GM12873 (cell line): ENCODE data around the gene PSD4.

ENCODE experiments used
- CTCF ChIP-seq: IDR thresholded peaks from 2 replicates; pipeline ENCODE4 v1.5.1; 2012; ENCODE audit warnings: low read depth, mild to moderate bottlenecking, moderate library complexity, low read length, control low read depth; ENCODE audit not compliant: insufficient read depth; ENCODE audit errors: missing control alignments

The PSD4 gene

DNA sequence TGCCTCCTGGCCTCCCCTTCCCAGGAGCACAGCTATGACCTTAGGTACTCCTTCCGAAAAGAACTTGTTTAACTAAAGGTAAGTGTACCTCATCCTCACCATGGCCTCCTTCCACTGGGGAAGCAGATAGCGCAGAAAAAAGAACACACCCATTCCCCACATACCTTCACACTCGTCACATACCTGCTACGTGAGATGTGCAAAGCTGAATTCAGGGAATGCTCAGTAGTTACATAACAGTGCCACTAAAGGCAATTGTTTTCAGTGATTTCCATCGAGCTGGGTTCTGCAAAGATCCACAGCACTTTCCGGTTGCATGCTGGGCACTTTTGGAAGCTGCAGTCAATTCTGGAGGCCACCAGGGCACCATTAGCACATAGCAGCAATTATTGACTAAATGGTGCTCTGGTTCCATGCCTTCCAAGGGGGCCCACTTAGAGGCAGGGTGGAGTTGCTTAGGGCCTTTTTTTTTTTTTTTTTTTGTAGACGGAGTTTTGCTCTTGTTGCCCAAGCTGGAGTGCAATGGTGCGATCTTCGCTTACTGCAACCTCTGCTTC lies 63.9 kb downstream of the PSD4 start:
- no peak for TF ChIP-seq CTCF

DNA sequence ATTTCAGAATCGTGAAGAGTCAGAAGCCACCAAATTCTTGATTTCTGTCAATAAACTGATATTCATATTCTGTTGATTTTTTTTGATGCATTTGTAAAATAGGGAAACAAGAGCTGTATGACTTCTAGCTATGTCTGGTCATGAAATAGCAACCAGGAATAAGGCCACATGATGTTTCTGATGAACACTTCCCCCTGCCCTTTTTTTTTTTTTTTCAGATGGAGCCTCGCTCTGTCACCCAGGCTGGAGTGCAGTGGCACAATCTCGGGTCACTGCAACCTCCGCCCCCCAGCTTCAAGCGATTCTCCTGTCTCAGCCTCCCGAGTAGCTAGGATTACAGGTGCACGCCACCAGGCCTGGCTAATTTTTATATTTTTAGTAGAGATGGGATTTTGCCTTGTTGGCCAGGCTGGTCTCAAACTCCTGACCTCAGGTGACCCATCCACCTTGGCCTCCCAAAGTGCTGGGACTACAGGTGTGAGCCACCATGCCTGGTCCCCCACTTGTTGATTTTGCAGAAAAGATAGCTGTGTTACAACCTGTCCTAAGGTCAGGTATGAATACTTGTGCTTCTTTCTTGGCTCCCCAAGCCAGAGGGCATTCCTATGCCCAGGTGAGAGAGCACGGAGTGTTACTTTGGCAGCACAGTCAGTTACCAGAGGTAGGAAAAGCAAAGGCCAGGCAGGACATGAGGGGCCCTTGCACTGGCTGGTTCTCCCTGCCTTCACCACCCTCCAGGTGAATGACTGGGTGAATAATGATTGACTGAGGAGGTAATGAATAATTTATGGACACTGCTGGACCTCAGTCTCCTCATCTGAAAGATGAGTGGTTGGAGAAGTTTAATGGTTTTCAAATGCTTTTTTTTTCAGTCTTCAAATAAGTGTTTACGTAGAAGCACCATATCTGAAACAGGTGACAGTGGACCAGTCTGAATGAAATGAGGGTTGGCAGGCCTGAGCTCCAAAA lies 65.4 kb downstream of the PSD4 start:
- no peak for TF ChIP-seq CTCF

- TF ChIP-seq CTCF, result no peak
Measured at GRCh38 chr2:113240150-113240914, 66.6 kb downstream of the PSD4 start.

DNA sequence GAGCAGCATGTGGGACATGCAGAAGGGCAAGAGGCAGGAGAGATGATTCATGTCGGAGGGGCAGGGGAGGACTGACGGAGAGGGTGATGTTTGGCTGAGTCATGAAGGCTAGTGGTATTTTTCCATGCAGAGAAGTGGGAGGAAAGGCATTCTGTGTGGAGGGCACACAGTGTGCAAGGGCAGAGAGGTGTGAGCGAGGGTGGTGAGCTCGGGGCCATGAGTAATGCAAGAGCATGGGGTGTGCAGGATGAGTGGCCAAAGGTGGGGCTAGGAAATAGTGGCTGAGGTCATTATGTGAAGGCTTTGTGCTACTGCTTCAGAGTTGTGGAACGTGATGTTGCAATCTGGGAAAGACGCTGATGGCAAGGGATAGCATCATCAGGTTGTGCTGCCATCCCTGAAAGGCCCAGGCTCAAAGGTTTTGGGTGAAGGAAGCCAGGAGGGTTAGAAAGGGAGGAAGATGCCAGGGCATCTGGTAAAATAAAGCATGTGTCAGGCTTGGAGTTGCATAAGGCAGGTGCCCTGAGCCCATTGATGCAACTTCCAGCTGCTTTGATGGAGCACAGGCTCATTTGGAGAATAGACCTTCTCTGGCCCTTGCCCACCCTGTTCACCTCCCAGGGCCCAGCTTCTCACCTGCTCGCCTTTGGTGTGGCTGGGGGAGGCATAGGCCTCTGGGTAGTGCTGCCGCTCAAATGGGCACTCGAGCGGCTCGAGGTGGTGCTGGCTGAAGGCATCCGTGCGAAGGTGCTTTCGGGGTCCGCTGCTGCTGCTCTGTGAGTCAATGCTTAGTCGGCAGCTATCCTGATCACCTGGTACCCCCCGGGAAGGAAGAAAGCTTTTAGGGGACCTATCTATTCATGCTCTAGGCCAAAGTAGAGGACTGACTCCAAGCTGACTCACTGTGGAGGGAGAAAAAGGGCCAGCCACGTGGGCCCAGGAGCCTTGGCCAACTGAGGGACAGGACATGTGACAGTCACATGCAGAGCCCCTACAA lies 67.4 kb downstream of the PSD4 start:
- TF ChIP-seq CTCF, result no peak

- TF ChIP-seq CTCF, result no peak
Measured at GRCh38 chr2:113242327-113242726, 68.6 kb downstream of the PSD4 start.

DNA sequence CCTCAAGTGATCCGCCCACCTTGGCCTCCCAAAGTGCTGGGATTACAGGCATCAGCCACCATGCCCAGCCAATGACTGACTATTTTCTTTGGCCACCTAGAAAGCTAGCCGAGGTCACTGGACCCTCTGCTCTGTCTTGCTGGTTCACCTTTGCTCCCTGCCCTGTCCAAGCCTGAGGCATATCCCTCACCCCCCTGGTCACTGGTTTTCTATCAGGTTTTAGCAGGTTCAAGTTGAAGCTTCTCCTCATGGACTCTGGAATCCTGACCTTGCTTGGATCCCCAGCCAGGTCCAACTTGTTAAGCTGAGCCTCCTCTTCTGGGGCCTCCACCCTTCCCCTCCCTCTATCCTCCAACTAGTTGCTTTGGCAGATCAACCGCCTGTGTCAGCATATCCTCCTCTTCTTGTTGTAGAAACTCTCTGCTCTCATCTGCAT lies 71.5 kb downstream of the PSD4 start:
- TF ChIP-seq CTCF, result no peak
